Activated naive CD4-positive, alpha-beta T cell treated with anti-CD3 and anti-CD28 coated beads, Interleukin-2, amount 50 U/mL, for 72 hours (primary cell): Measurements from ENCODE around the gene LRRC8D. TPM values are rescaled to one million over a fixed set of nuclear protein-coding genes. Genes with fewer than 3 reads are reported as not detected.
A peak's percentile ranks its signal among the peaks of the same experiment; 100 is the strongest.

Experiments
- ATAC-seq, 2 donors: fragments of 150-1000 bp; cut with Tn5 transposase; 2 replicates each; pipeline ENCODE4 v1.10.0; 2021; ENCODE audit warnings: mild to moderate bottlenecking in 2 of 2, moderate library complexity in 2 of 2
- DNase-seq, 2 donors: peaks; one replicate each; pipeline ENCODE4 v3.0.0; 2021 to 2022; ENCODE audit warnings: low spot score in 2 of 2
- H3K27ac Mint-ChIP-seq, 2 donors: one replicate each; pipeline ENCODE4 v1.8.0; 2022; ENCODE audit warnings: mild to moderate bottlenecking in 2 of 2, mixed read lengths in 2 of 2
- H3K36me3 Mint-ChIP-seq, 2 donors: one replicate each; pipeline ENCODE4 v1.8.0; 2022; ENCODE audit warnings: mixed read lengths in 2 of 2
- H3K9me3 Mint-ChIP-seq, 2 donors: one replicate each; pipeline ENCODE4 v1.8.0; 2022; ENCODE audit warnings: mixed read lengths in 2 of 2
- total RNA-seq, 2 donors: library from RNA; stranded (reverse); gene quantifications; one replicate each; pipeline ENCODE4 v1.2.3, GENCODE V29; 2022

LRRC8D gene
- total RNA-seq, 2 donors from 2014 or later = 14.6 to 22.8 TPM

DNA sequence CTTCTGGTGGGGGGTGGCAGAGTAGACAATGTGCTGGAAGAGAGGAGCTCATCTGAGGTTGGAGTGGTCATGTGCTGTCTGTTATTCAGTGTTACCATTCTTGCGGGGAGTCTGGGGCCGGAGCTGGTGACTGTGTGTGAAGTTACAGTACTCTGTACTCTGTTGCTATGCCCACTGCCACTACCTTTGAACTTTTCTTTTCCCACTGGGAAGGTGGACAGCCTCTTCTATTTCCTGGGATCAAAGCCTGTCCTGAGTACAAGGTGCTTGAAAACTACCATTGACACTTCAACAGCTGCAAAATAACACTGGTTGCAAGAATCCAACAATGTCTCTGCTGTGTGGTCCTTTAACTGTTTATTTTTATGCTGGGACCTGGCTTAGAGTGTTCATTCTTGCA is 107.7 kb downstream of the LRRC8D start:
- peaks cover 19 to 24% of the 10 kb centered on the region in 2 donors for H3K36me3 Mint-ChIP-seq

DNA sequence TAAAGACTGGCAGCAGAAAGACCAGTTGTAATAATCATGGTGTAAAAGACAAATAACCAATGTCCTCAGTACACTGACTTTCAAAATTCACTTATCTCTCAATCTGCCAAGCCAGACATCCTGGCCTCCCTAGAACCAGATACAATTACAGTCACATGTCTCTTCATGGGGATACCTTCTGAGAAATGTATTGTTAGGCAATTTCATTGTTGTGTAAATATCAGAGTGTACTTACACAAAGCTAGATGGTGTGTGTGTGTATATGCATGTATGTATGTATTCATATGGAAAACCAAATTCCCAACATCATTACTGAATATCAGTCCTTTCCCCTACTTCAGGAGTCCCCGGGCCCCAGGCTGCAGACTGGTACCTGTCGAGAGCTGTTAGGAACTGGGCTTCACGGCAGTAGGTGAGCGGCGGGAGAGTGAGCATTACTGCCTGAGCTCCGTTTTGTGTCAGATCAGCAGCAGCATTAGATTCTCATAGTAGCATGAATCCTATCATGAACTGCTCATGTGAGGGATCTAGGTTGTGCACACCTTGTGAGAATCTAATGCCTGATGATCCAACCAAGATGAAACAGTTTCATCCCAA is 108.7 kb downstream of the LRRC8D start:
- DNase-seq (no peak), ATAC-seq (no peak)
- Mint-ChIP-seq H3K27ac (no peak overlapping the region), H3K9me3 (no peaks in the 10 kb centered on the region), H3K36me3 (peaks cover 23 to 24% of the 10 kb centered on the region in 2 donors)

More for the DNA sequence above, 107.7 kb downstream of the LRRC8D start:
- DNase-seq (no peak), ATAC-seq (no peak)
- Mint-ChIP-seq H3K9me3 (no peaks in the 10 kb centered on the region), H3K27ac (peak overlapping the region in 1 of 2 donors; percentile 15)

DNA sequence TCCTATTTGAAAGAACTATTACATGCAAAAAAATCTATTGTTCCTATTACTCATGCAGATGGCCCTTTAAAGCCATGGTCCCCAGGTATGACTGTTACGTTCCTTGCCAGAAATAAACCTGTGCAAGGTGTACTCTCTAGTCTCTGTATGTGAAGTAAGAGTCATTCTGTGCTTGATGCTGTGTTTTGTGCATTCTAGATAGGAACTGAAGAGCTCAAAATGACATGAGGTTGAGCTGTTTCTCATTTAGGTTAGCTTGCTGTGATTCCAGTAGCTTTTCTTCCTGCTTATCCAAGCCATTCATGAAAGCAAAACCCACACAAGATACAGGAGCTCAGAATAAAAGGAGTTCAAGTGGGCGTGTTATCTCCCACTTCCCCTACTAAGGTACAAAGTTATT is 109.7 kb downstream of the LRRC8D start:
- Mint-ChIP-seq H3K27ac (no peak overlapping the region), H3K36me3 (peaks cover 32% of the 10 kb centered on the region in 2 donors), H3K9me3 (no peaks in the 10 kb centered on the region)
- ATAC-seq = no peak
- no peak for DNase-seq

DNA sequence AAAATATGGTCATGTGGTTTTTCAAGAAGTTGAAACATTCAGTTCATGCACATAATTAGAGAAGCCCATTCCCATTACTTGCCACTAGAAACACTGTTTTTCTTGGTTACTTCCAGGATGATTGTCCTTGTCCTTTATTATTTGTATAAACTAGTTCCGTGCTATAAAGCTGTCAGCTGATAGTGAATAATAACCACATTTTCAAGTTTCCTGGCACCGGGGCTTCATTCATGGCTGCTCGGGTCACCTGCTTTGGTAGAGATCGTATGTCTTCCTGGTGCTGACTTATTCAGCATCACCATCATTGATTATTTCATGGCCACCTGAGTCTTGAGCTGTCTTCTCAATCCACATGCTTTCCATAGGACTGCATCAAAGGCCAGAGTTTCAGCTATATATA is 111.1 kb downstream of the LRRC8D start:
- Mint-ChIP-seq H3K9me3 (no peaks in the 10 kb centered on the region), H3K27ac (no peak overlapping the region), H3K36me3 (peaks cover 32% of the 10 kb centered on the region in 2 donors)
- ATAC-seq (no peak), DNase-seq (no peak)

DNA sequence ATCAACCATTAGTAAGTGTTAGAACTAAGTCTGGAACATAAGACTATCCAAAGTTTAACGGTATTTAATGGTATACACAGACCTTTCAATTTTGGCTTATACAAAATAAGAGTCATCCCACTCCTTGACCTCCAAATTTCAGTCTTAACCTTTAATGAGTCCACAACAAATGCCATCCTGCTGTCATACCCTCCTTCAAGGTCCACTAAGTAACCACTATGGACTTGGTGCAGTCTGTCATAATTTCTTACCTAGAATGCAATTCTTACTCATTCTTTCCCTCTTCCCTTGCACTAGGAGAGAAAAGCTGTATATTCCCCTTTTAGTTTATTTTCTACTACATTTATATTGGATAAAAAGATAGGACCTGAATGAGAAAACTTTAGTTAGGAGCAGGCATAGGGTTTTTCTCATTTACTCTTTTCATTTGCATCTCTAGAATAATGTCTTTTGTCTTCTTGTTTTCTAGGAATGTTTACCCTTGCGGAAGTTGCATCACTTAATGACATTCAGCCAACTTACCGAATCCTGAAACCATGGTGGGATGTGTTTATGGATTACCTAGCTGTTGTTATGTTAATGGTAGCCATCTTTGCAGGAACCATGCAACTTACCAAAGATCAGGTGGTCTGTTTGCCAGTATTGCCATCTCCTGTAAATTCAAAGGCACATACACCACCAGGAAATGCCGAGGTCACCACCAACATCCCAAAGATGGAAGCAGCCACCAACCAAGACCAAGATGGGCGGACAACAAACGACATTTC is 111.9 kb downstream of the LRRC8D start:
- DNase-seq (no peak), ATAC-seq (no peak)
- peaks cover 32% of the 10 kb centered on the region in 2 donors for H3K36me3 Mint-ChIP-seq
- no peaks in the 10 kb centered on the region for H3K9me3 Mint-ChIP-seq
- H3K27ac Mint-ChIP-seq = no peak overlapping the region

DNA sequence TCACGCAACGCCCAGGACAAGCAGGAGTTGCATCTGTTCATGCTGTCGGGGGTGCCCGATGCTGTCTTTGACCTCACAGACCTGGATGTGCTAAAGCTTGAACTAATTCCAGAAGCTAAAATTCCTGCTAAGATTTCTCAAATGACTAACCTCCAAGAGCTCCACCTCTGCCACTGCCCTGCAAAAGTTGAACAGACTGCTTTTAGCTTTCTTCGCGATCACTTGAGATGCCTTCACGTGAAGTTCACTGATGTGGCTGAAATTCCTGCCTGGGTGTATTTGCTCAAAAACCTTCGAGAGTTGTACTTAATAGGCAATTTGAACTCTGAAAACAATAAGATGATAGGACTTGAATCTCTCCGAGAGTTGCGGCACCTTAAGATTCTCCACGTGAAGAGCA is 113.6 kb downstream of the LRRC8D start:
- ATAC-seq = no peak
- peaks cover 26 to 32% of the 10 kb centered on the region in 2 donors for H3K36me3 Mint-ChIP-seq
- no peak overlapping the region for H3K27ac Mint-ChIP-seq
- no peaks in the 10 kb centered on the region for H3K9me3 Mint-ChIP-seq
- no peak for DNase-seq

DNA sequence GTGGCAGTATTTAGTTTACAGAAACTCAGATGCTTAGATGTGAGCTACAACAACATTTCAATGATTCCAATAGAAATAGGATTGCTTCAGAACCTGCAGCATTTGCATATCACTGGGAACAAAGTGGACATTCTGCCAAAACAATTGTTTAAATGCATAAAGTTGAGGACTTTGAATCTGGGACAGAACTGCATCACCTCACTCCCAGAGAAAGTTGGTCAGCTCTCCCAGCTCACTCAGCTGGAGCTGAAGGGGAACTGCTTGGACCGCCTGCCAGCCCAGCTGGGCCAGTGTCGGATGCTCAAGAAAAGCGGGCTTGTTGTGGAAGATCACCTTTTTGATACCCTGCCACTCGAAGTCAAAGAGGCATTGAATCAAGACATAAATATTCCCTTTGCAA is 114.4 kb downstream of the LRRC8D start:
- Mint-ChIP-seq H3K27ac (no peak overlapping the region), H3K36me3 (peaks cover 26 to 32% of the 10 kb centered on the region in 2 donors), H3K9me3 (no peaks in the 10 kb centered on the region)
- DNase-seq (no peak), ATAC-seq (no peak)

DNA sequence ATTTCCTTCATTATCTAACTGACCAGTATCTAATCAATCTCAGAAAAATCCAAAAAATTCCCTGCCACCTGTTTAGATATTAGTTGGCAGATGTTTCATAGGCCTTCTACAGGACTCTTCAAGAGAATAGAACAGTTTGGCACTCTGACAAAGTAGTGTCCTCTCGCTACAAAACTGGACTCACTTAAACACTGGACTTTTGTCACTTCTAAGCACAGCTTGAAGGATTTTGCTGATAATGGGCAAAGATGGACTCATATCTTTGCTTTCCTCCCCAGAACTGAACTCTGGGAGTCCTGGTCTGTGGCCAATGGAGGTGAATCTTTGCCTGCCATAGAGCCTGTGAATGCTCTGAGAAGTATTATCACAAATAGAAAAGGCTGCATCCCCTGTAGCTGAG is 115.9 kb downstream of the LRRC8D start:
- peaks cover 26 to 32% of the 10 kb centered on the region in 2 donors for H3K36me3 Mint-ChIP-seq
- H3K27ac Mint-ChIP-seq = no peak overlapping the region
- no peak for DNase-seq
- no peaks in the 10 kb centered on the region for H3K9me3 Mint-ChIP-seq
- ATAC-seq = no peak

DNA sequence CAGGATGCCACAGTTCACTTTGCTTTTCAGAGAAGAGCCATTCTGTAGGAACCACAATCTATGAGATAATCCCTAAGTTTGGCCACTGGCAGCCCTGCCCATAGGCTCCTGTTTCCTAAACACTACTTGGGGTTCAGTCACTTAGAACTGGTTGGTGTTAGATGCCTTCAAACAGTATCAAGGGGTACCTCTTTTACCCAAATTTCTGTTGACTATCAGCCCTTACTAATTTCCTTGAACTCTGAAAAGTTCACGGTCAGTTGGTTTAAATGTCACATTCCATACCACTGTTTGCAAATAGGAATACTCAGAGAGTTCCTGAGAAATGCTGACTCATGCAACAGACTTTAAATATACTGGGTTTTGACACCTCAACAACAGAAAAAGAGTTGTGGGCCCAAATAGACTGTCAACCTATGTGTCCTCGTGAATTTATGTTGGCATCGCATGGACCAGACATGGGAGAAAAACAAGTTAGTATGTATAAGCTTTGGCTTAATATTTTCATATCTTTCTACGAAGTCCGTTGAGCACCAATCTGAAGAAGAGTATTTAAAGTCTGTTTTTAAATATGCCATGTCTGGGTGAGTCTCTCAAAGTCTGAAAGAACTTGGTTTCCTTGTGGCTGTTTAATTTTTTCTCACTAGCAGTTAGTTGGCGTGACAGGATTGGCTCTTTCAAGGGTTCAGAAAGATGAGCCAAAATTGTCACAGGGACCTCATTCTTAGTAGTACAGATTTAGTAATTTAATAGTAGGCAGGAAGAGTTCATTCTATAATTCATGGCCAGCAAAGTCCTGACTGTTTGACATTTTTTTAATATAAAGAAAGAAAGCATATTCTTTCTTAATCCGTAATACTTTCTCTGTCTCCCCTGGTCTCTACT is 117.6 kb downstream of the LRRC8D start:
- H3K9me3 Mint-ChIP-seq = no peaks in the 10 kb centered on the region
- no peak for ATAC-seq
- DNase-seq = no peak
- H3K36me3 Mint-ChIP-seq = peaks cover 19 to 20% of the 10 kb centered on the region in 2 donors
- no peak overlapping the region for H3K27ac Mint-ChIP-seq

DNA sequence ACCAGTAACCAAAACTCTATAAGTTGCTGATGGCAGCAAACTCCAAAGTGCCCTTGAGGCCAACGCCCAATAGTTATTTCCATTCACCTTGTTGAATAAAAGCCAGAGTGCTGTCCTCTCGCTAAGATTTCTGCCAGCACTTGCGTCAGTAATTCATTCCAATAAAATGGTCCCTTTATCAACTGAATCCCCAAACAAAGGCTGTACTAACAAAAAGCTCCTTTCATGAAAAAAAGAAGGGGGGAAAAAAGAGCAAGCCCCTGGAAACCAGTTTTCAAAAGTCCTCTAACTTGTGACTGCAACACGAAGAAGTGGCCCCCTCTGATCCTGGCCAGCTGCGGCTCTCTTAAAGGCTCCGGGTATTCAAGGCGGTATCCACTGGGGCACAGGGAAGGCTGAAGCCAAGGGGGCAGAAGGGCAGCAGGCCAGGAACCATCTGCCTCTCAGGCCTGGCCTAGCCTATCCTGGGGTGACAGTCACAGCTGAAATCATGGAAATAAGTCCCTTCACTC is 118.3 kb downstream of the LRRC8D start:
- H3K27ac Mint-ChIP-seq = no peak overlapping the region
- ATAC-seq = no peak
- peaks cover 12 to 13% of the 10 kb centered on the region in 2 donors for H3K36me3 Mint-ChIP-seq
- DNase-seq = no peak
- no peaks in the 10 kb centered on the region for H3K9me3 Mint-ChIP-seq

DNA sequence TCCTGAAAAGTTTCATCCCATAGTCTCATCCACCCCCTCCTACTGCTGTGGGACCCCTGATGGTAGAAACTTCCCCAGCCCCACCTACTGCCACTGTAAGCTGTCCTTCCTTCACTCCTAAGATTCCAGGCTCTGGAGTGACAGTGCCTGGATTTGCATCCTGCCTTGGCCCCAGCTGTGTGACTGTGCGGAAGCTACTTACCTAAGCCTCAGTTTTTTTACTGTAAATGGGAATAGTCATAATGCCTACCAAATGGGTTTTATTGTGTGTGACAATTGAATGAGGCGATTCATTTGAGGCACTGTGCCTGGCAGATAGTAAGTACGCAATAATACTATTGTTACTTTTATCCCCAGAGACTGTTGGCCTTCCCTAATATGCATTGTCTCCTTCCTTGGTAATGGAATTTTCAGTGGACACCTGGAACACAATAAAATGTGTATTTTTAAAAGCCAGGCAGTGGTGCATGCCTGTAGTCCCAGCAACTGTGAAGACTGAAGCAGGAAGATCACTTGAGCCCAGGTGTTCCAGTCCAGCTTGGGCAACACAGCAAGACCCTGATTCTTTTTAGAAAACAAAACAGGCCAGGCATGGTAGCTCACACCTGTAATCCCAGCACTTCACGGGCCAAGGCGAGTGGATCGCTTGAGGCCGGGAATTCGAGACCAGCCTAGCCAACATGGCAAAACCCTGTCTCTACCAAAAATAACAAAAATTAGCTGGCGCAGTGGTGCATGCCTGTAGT is 119.0 kb downstream of the LRRC8D start:
- no peaks in the 10 kb centered on the region for H3K9me3 Mint-ChIP-seq
- no peak for ATAC-seq
- peaks cover 5% of the 10 kb centered on the region in 2 donors for H3K36me3 Mint-ChIP-seq
- H3K27ac Mint-ChIP-seq = no peak overlapping the region
- no peak for DNase-seq

DNA sequence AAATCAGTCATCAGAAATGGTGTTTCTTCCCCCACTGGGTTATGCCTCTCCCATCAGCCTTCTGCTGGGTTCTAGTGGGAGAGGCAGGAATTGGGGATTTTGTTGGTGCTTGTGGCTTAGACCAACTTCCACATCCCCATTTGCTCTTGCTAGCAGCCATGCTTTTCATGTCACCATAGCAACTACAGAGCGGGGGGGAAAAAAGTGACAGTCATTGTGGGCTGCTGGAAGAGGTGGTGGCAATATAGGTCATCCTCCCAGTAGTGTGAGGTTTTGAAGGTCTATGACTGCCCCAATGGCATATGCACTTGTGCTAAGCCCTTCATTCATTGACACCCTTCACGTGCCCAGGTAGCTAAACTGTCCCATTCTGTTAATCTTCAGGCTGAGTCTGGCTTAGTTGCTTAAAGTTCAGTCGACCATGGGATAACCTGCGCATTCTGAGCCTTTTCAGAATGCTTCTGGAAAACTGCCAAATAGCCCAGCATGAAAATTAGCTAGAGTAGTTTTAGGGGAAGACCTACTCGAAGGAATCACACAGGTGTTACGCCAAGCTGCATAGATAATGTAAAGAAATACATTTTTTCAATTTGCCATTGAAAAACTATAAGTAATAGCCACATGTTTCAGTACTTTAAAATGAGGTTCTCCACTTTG is 120.4 kb downstream of the LRRC8D start:
- Mint-ChIP-seq H3K9me3 (no peaks in the 10 kb centered on the region), H3K36me3 (no peaks in the 10 kb centered on the region), H3K27ac (no peak overlapping the region)
- DNase-seq (no peak), ATAC-seq (peak; percentile 30 to 53)

DNA sequence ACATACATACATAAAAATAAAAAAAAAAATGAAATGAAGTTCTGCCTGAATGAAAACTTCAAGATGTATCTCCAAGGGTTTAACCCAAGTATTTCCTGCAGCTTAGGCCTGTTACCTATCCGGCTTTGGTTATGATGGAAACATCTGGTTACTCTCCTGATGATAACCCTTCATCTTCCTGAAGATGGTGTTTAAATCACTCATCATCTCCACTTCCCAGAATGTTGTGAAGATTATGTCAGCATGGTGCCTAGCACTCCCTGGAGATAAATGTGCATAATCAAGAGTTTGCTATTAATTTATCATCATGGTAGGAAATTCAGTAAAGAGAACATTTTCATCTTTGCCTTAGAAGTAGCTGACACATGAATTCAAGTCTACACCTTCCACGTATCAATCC is 121.2 kb downstream of the LRRC8D start:
- Mint-ChIP-seq H3K36me3 (no peaks in the 10 kb centered on the region), H3K9me3 (no peaks in the 10 kb centered on the region), H3K27ac (no peak overlapping the region)
- ATAC-seq (no peak), DNase-seq (no peak)

DNA sequence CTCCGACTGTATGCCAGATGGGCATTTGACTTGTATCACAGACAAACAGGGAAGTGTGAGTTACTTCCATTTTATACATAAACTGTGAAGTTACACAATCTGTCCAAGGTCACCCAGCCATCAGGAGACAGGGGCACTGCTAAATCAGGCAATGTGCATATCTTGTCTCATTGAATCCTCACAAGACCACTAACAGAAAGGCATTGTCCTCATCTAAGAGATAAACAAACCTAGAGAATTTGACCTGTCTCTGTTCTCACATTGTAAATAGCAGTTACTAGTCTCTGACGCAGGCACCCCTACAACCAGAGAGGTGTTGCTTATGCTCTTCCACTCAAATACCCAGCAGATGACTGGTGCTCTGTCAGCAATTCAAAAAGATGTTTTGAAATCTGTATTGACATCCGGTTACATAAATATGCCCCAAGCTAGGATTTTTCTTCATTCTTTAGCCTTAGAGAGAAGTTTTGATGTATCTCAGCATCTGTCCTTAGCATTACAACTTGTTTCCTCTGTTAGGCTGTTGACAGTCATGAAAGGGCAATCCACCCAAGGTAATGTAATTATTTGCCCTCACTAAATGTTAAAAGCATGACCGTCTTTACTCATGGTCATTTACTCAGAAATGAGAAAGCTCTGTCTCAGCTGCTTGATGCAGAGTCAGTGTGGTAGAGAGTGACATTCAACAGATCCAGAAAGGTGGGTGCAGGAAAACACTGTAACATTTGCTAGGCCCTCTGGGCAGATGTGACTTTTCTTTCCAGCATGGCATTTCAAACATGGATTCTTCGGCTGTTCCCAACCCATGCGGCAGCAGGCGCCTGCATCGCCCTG is 122.2 kb downstream of the LRRC8D start:
- ATAC-seq = no peak
- DNase-seq = no peak
- H3K36me3 Mint-ChIP-seq = no peaks in the 10 kb centered on the region
- H3K27ac Mint-ChIP-seq = no peak overlapping the region
- H3K9me3 Mint-ChIP-seq = no peaks in the 10 kb centered on the region
